ENCODE data around the gene PROKR1. TPM values are rescaled to one million over a fixed set of nuclear protein-coding genes. Genes with fewer than 3 reads are reported as not detected.
"Not testable (repeated sequence)": the region's sequence is repeated elsewhere in the genome, so short reads cannot be mapped to it uniquely, and the experiment has no call there.

The PROKR1 gene
- total RNA-seq, 1 donor from 2014 or later: 1.8 TPM

GRCh38 chr2:68675470-68675869, 32.1 kb downstream of the PROKR1 start:
- Histone ChIP-seq H3K27me3 (no peaks in the 10 kb centered on the region), H3K79me2 (ENCODE audit: low read depth) (no peaks in the 10 kb centered on the region), H2AFZ (replicated peaks) (no peak overlapping the region), H3K27ac (no peak overlapping the region), H3K9ac (no peak overlapping the region), H3K4me3 (no peak overlapping the region), H3K4me2 (no peak overlapping the region), H3K4me1 (peaks cover 3% of the 10 kb centered on the region), H3K36me3 (no peaks in the 10 kb centered on the region), H4K20me1 (ENCODE audit: low read depth) (no peaks in the 10 kb centered on the region), H3K9me3 (ENCODE audit: low read depth) (peaks cover 4% of the 10 kb centered on the region), H3F3A (ENCODE audit: low read depth) (peaks cover 5% of the 10 kb centered on the region)
- peaks cover 11% of the 10 kb centered on the region for H3K9me3 Mint-ChIP-seq
- no peak for DNase-seq (ENCODE audit: low spot score)
- H3K4me1 Mint-ChIP-seq: peaks cover 6% of the 10 kb centered on the region
- no peak for TF ChIP-seq CTCF (IDR thresholded peaks at IDR 0.05)
- no peak for TF ChIP-seq EZH2 (IDR thresholded peaks at IDR 0.05)
- no peak overlapping the region for H3K4me3 Mint-ChIP-seq
- H3K36me3 Mint-ChIP-seq: no peaks in the 10 kb centered on the region
- H3K27ac Mint-ChIP-seq: no peak overlapping the region
- H3K27me3 Mint-ChIP-seq (ENCODE audit: insufficient read depth, low read depth): no peaks in the 10 kb centered on the region

- not testable (repeated sequence) for H3K4me1 ChIP-seq
- peaks cover 14% of the 10 kb centered on the region for H3K9me3 Mint-ChIP-seq
These were observed 34.5 kb downstream of the PROKR1 start for GRCh38 chr2:68677837-68678236.

GRCh38 chr2:68679166-68679916, 36.0 kb downstream of the PROKR1 start:
- H3K4me3 Mint-ChIP-seq: not testable (repeated sequence)

More at GRCh38 chr2:68677837-68678236, 34.5 kb downstream of the PROKR1 start:
- not testable (repeated sequence) for H3K4me3 Mint-ChIP-seq; H3K27me3 Mint-ChIP-seq (ENCODE audit: insufficient read depth, low read depth); H3K4me1 Mint-ChIP-seq; H3K4me2 ChIP-seq; H4K20me1 ChIP-seq (ENCODE audit: low read depth); H3K9ac ChIP-seq; H2AFZ ChIP-seq (replicated peaks); H3K9me3 ChIP-seq (ENCODE audit: low read depth); H3K27ac ChIP-seq; H3K36me3 ChIP-seq; H3K27me3 ChIP-seq; H3F3A ChIP-seq (ENCODE audit: low read depth); H3K4me3 ChIP-seq; H3K79me2 ChIP-seq (ENCODE audit: low read depth); H3K36me3 Mint-ChIP-seq; DNase-seq (ENCODE audit: low spot score); H3K27ac Mint-ChIP-seq

GRCh38 chr2:68679917-68680267, 36.5 kb downstream of the PROKR1 start:
- DNase-seq (ENCODE audit: low spot score); H3K27ac Mint-ChIP-seq; H3K27me3 Mint-ChIP-seq (ENCODE audit: insufficient read depth, low read depth): not testable (repeated sequence)

More at GRCh38 chr2:68679166-68679916, 36.0 kb downstream of the PROKR1 start:
- not testable (repeated sequence) for H3K27me3 Mint-ChIP-seq (ENCODE audit: insufficient read depth, low read depth); H3K27ac ChIP-seq; H3K79me2 ChIP-seq (ENCODE audit: low read depth); H3K9ac ChIP-seq; H2AFZ ChIP-seq (replicated peaks); H3K9me3 ChIP-seq (ENCODE audit: low read depth); H3K36me3 ChIP-seq; H3K27ac Mint-ChIP-seq; H3K27me3 ChIP-seq; H3F3A ChIP-seq (ENCODE audit: low read depth); H3K36me3 Mint-ChIP-seq; H4K20me1 ChIP-seq (ENCODE audit: low read depth); H3K4me1 ChIP-seq; H3K4me1 Mint-ChIP-seq
- H3K9me3 Mint-ChIP-seq: peaks cover 14% of the 10 kb centered on the region
- peak overlapping the region; percentile 37 for H3K4me3 ChIP-seq
- peak overlapping the region; percentile 48 for H3K4me2 ChIP-seq
- peak; percentile 71 for DNase-seq (ENCODE audit: low spot score)

GRCh38 chr2:68684197-68684596, 40.8 kb downstream of the PROKR1 start:
- Mint-ChIP-seq H3K9me3 (peaks cover 3% of the 10 kb centered on the region), H3K36me3 (no peaks in the 10 kb centered on the region), H3K4me1 (peaks cover 4% of the 10 kb centered on the region), H3K27me3 (ENCODE audit: insufficient read depth, low read depth) (no peaks in the 10 kb centered on the region), H3K27ac (no peak overlapping the region), H3K4me3 (no peak overlapping the region)
- peaks cover 5% of the 10 kb centered on the region for H3F3A ChIP-seq (ENCODE audit: low read depth)
- no peaks in the 10 kb centered on the region for H4K20me1 ChIP-seq (ENCODE audit: low read depth)
- H3K4me3 ChIP-seq: no peak overlapping the region
- peaks cover 4% of the 10 kb centered on the region for H3K9me3 ChIP-seq (ENCODE audit: low read depth)
- no peaks in the 10 kb centered on the region for H3K27me3 ChIP-seq
- H3K4me1 ChIP-seq: peaks cover 3% of the 10 kb centered on the region
- no peak overlapping the region for H2AFZ ChIP-seq (replicated peaks)
- no peak overlapping the region for H3K27ac ChIP-seq
- H3K36me3 ChIP-seq: no peaks in the 10 kb centered on the region
- TF ChIP-seq CTCF (IDR thresholded peaks at IDR 0.05): no peak
- no peak for TF ChIP-seq EZH2phosphoT487 (IDR thresholded peaks at IDR 0.05)
- no peak for TF ChIP-seq EZH2 (IDR thresholded peaks at IDR 0.05)
- H3K79me2 ChIP-seq (ENCODE audit: low read depth): no peaks in the 10 kb centered on the region
- no peak for DNase-seq (ENCODE audit: low spot score)
- H3K9ac ChIP-seq: no peak overlapping the region
- no peak overlapping the region for H3K4me2 ChIP-seq

More at GRCh38 chr2:68679917-68680267, 36.5 kb downstream of the PROKR1 start:
- Histone ChIP-seq H3K4me2 (peak overlapping the region; percentile 48), H3K4me3 (peak overlapping the region; percentile 37)
- H3K36me3 ChIP-seq; H3K36me3 Mint-ChIP-seq; H3F3A ChIP-seq (ENCODE audit: low read depth); H3K4me3 Mint-ChIP-seq; H2AFZ ChIP-seq (replicated peaks); H3K9me3 Mint-ChIP-seq; H3K9ac ChIP-seq; H3K9me3 ChIP-seq (ENCODE audit: low read depth); H3K4me1 ChIP-seq; H3K27ac ChIP-seq; H4K20me1 ChIP-seq (ENCODE audit: low read depth); H3K4me1 Mint-ChIP-seq; H3K79me2 ChIP-seq (ENCODE audit: low read depth); H3K27me3 ChIP-seq: not testable (repeated sequence)
